ENCODE measurements around the gene SPATA2. TPM values are rescaled to one million over a fixed set of nuclear protein-coding genes. Genes with fewer than 3 reads are reported as not detected.

Gene SPATA2
- total and polyA plus RNA-seq, 2 of the 8 experiments (the other 6 are each of a cell fraction or from before 2014, with no cell fraction given) = 11.0 to 13.0 TPM

DNA sequence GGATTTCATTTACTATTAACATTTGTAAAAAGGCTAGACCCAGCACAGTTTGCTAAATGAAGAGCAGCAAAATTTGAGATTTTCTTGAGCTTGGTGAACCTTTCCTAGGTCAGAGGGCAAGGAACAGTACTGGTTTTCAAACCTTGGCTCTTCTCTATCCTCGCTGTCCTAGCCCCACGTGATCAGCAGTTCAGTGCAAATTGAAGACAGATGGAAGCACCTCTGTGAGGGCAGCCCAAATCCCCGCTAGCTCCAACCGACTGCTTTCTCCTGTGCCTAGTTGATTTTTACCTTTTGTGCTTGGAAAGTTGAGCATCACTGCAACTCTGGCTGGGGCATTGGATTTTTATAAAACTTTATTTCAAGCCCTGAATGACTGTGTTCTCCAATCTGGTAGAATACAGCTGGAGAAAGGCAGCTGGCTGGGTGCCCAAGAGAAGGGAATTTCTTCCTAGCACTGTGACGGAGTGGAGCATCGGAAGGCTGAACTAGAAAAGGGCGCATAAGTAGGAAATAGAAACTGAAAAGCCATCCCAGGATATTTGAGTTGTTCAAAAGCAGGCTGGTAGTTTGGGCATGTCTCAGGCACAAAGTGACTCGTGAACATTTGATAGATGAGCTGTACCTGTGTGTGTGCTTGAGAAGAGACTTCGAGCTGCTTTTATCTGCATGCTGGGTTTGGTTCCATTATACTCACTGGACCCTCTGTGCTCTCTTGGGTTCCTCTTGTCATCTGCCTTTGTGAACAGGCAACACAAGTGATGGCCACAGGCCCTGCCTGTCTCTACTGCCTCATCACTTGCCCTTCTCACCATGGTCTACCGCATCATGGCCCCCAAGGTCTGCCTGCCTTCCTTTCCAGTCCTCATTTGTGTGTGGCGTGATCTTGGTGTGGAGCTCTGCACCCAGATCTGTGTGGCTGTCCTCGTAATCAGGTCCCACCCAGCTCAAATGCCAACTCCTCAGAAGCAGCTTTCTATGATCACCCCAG is 23.1 kb upstream of the SPATA2 start (continued):
- TF ChIP-seq CTBP2 (IDR thresholded peaks at IDR 0.05; ENCODE audit: borderline replicate concordance, insufficient read depth, insufficient read length, low read length) (no peak), SP4 (IDR thresholded peaks at IDR 0.05; ENCODE audit: low read length) (no peak), POU5F1 (IDR thresholded peaks at IDR 0.05; ENCODE audit: low read depth, low read length) (no peak), GABPA (IDR thresholded peaks at IDR 0.05; ENCODE audit: borderline replicate concordance, insufficient read depth, low read length) (no peak)
- TF ChIP-seq, protein P1, sequence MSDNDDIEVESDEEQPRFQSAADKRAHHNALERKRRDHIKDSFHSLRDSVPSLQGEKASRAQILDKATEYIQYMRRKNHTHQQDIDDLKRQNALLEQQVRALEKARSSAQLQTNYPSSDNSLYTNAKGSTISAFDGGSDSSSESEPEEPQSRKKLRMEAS (IDR thresholded peaks at IDR 0.05) = no peak
- TF ChIP-seq, protein P2, sequence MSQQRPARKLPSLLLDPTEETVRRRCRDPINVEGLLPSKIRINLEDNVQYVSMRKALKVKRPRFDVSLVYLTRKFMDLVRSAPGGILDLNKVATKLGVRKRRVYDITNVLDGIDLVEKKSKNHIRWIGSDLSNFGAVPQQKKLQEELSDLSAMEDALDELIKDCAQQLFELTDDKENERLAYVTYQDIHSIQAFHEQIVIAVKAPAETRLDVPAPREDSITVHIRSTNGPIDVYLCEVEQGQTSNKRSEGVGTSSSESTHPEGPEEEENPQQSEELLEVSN (IDR thresholded peaks at IDR 0.05) = no peak

Measured in H1 (cell line).